ENCODE measurements around the gene NOP9.

DNA sequence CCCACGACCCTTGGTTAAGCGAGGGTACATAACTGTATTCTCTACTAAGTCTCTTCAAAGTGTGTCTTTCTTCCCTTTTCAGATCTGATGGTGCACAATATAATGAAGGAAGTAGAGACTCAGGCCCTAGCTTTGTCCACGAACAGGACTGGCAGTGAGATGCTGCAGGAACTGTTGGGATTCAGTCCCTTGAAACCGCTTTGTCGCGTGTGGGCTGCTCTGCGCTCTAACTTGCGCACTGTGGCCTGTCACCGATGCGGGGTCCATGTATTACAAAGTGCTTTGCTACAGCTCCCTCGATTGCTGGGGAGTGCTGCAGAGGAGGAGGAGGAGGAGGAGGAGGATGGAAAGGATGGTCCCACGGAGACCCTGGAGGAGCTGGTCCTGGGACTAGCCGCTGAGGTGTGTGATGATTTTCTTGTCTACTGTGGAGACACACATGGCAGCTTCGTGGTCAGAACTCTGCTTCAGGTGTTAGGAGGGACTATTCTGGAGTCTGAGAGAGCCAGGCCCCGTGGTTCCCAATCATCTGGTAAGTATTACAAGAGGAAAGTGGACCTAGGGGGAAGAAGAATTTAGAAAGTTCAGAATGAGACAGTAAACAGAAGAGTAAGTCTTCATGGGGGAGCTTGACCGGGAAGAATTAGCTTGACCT lies 803 bp downstream of the NOP9 start:
- no peak for TF ChIP-seq POLR2AphosphoS5 (IDR thresholded peaks at IDR 0.05; ENCODE audit: low read depth, low read length)
- no peak for TF ChIP-seq POLR2A (IDR thresholded peaks at IDR 0.05; ENCODE audit: low read depth, low read length)

All from GM12891 (cell line).